ENCODE measurements around the gene PTGDS.
"Not testable (repeated sequence)": the region's sequence is repeated elsewhere in the genome, so short reads cannot be mapped to it uniquely, and the experiment has no call there.

Gene PTGDS

GRCh38 chr9:136992819-136993369 is 15.6 kb downstream of the PTGDS start:
- DNase-seq (ENCODE audit: low read depth) = no peak

DNA sequence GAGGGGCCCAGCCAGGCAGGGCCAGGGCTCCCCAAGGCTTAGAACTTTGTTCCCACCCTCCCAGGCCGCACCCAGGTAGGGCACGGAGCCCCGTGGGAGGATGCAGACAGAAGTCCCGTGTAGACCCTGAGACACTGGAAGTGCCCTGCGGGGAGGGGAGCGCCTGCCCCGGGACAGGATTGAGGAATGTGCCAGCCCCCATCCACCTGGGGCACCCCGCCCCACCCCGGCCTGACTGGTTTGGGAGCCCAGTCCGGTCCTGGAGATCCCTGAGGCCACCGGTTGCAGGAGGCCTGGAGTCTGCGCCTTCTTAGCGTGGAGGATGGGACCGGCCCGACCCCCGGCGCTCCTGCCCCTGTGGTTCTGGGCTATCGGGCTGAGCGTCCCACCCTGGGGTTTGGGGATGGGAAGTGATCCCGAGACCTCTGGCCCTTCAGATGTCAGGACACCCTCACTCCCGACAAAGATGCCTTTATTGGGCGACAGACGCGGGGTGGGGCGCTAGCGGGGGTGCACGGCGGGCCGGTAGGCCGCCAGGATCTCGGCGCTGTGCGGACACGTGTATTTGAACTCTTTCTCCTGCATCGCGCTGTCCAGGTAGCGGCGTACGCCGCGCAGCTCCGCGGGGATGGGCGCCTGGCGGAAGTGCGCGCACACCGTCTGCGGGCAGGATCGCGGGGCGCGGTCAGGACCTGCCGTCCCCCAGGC is 17.0 kb downstream of the PTGDS start:
- no peak for DNase-seq (ENCODE audit: low read depth)

DNA sequence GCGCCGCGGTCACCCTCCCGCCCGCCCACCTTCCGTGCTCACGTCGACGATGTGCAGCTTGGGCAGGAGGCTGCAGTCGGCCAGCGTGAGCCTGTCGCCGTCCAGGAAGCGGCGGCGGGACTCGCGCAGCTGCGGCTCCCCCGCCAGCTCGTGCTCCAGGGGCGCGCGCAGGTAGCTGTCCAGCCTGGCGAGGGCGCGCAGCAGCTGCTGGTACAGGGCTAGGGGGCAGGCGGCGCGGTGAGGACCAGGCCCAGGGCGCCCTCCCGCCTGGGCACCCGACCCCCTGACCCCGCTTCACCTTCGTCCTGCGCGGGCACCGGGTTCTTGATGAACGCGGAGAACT is 17.6 kb downstream of the PTGDS start:
- DNase-seq (ENCODE audit: low read depth) = no peak

DNA sequence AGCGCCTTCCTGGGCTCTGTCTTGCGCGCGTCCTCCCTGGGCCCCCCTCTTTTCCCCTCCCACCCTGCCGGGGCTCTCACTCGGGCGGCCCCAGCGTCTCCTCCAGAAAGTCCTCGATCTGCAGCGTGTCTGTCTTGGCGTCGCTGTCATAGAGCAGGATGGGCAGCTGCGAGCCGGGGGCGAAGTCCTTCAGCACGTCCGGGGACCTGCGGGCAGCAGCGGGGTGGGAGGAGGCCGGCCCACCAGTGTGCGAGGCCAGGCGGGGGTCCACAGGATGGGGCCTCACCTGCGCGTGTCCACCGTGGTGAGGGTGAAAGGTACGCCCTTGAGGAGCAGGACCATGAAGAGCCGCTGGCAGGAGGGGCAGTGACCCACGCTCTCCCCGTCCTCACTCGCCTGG is 18.1 kb downstream of the PTGDS start:
- DNase-seq (ENCODE audit: low read depth) = no peak

- DNase-seq (ENCODE audit: low read depth) = no peak
These were observed 18.5 kb downstream of the PTGDS start for GRCh38 chr9:136995772-136996311.

DNA sequence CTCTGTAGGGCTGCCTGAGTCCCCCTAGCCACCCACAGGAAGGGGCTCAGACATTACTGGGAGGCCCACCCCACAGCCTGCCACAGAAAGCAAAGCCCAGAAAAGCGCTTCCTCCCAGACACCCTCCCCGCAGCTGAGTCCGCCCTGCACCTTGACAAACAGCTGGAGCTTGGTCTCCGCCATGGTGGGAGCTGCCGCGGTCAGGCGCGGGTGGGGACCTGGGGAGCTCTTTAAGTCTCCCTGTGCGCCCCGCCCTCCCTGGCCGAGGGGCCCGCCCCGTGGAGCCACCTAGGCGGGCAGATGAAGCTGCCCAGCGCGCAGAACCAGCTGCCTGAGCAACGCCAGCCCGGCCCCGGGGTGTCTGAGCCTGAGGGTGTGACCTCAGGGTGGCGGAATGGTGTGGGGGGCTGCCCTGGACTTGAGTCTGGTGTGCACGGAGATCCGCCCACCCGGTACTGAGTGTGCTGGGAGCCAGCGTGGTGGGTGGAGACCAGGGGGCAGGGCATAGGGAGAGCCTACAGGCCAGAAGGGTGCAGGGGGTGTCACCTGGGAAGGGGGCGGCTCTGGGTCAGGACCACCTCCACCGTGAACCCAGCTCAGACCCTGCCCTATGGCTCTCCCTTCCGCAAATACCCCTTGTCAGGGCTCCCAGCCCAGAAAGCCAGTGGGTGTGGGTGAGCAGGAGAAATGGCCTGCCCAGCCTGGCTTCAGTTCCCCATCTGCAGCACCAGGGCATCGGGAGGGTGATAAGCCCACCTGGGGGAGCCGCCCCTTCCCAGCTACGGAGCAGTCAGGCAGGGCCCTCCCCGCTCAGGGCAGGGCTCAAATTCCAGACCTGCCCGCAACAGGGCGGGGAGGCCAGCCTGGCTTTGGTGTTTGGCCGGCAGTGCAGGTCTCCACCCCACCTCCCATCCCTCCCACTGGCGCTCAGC is 19.3 kb downstream of the PTGDS start, which contains the start of gene CLIC3:
CLIC3 (minus strand) TSS at position 208 of the 932 bp plus-strand sequence; CDS start at position 183, 25 bp downstream.
- DNase-seq (ENCODE audit: low read depth) = peak; percentile 49

DNA sequence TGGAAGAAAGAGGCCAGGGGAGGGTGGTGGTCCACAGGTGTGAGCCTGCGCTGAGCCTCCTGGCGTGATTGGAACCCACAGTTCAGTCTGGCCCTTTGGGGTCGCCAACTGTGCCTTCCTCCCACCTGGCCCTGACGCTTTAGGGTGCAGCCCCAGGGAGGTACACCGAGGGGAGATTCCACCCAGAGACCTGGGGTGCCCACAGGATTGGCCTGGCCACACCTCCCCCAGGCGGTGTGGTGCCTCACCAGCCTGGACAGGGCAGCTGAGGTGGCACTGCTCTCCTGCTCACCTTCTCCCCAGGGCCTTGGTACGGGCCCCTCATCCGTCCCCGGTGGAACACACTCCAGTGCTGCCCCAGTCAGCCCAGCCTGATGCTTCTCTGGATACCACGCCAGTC is 20.1 kb downstream of the PTGDS start:
- no peak for DNase-seq (ENCODE audit: low read depth)

- DNase-seq (ENCODE audit: low read depth) = no peak
These were observed 20.5 kb downstream of the PTGDS start for GRCh38 chr9:136997830-136998234.

DNA sequence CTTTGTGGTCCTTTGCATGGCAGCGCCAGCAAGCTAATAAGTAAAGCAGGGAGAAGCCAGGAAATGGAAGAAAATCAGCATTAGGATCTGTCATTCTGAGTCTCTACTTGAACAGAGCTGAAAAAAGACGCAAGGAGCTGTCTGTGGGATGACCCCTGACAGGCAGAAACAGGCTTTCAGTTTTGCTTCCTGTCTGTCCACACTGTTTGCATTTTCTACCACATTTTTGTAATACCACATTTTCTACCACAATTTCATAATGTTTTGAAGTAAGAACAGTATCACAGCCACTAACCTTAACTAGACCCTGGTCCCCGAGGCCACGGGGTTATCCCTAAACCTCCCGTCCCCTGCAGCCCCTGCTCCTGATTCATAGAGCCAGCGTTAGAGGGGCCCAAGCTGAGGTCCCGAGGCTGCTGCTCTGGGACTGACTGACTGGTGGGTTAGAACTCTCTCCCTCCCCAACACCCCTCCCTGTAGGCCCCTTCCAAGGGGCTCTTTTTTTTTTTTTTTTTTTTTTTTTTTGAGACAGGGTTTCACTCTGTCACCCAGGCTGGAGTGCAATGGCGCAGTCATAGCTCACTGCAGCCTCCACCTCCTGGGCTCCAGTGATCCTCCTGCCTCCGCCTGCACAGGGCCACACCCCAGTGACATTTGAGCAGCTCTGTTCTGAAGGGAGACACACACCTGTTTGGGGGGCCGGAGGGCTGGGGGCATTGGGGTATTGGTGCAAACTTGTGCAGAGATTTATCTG is 23.1 kb downstream of the PTGDS start:
- no peak for DNase-seq (ENCODE audit: low read depth)

- no peak for DNase-seq (ENCODE audit: low read depth)
These were observed 24.7 kb downstream of the PTGDS start for GRCh38 chr9:137001857-137002645.

DNA sequence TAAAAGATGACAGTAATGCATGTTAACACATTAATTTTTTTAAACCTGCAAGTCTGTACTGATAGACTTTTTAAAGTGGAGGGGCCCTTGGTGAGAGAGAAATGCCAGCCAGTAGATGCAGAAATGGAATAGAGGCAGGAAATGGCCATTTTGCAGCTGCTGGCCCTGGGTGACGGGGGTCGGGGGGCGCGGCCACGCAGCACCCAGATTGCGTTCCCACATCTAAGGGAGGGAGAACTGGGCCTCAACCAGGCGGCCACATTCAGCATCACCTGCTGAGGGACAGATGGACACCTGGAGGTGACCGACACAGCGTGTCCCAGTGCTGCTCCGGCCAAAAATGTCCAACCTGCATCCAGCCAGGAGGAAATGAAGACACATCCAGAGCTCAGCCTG is 25.3 kb downstream of the PTGDS start:
- no peak for DNase-seq (ENCODE audit: low read depth)

GRCh38 chr9:137004285-137004684 is 27.0 kb downstream of the PTGDS start:
- not testable (repeated sequence) for DNase-seq (ENCODE audit: low read depth)

DNA sequence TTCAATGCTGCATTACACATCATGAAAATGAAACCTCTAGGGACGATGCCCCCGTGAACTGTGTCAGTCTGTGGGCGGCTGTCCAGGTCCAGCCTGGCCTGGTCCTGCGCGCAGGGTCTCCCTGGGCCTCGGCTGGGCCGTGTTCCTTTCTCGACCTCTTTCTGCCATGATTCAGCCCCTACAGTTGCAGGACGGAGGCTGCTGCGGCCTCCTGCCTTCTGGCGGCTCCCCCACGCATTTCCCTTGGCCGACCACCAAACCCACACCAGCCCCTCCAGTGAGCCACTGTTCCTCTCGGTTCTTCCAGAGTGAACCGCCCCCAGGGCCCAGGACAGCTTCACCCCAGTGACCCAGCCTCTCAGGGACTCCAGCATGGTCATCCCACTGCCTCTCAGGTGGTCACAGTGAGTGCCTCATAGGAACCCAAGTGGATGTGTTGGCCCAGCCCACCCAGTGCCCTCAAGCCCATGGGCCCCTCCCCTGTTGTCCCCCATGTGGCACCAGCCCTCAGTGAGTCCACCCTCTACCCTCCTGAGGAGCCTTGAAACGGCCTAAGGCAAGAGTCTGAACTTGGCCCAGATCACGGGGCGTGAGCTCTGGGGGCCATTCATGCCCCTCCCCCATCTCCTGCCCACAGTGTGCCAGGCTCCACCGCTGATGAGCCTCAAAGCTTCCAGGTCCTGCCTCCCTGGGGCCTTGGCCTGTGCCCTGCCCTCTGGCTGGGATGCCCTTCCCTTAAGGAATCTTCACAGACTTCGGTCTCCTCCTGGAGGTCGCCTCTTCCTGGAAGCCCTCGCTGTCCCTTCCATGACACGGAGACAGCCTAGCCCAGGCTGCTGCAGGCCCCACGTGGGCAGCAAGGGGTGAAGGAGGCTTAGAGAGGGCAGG is 29.1 kb downstream of the PTGDS start:
- no peak for DNase-seq (ENCODE audit: low read depth)

DNA sequence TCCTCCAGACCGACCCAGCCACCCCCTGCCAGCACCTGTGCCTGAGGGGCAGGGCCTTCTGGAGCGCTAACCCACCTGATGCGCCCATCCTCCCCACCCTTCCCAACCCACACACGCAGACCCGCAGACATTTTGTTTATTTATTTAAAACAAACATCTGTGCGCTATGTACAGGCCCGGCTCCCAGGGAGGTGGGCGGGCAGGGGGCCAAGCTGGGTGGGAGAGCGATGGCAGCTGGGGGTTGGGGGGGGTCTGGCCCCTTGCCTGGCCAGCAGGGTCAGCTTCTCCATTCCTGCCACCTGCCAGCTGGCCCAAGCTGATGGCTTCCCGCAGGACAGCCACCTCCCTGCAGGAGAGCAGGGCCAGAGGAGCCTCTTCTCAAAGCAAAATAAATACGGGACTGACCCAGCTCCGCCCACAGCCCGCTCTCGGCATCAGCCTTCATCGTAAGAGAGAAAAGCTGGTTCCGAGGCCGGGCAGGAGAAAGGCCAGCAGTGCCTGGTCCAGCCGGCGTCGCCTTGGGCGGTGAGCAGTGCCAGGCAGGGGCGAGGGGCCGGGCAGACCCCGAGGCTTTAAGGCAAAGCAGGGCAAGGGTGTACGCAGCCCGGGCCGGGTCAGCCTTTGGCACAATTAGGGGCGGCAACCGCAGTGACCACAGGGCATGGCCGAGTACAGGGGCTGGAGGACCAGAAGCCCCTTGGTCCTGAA is 30.0 kb downstream of the PTGDS start:
- no peak for DNase-seq (ENCODE audit: low read depth)

GRCh38 chr9:137007816-137008270 is 30.5 kb downstream of the PTGDS start:
- no peak for DNase-seq (ENCODE audit: low read depth)

- DNase-seq (ENCODE audit: low read depth) = no peak
These were observed 31.0 kb downstream of the PTGDS start for GRCh38 chr9:137008312-137008711.

- DNase-seq (ENCODE audit: low read depth) = no peak
These were observed 31.9 kb downstream of the PTGDS start for GRCh38 chr9:137009217-137009616.

DNA sequence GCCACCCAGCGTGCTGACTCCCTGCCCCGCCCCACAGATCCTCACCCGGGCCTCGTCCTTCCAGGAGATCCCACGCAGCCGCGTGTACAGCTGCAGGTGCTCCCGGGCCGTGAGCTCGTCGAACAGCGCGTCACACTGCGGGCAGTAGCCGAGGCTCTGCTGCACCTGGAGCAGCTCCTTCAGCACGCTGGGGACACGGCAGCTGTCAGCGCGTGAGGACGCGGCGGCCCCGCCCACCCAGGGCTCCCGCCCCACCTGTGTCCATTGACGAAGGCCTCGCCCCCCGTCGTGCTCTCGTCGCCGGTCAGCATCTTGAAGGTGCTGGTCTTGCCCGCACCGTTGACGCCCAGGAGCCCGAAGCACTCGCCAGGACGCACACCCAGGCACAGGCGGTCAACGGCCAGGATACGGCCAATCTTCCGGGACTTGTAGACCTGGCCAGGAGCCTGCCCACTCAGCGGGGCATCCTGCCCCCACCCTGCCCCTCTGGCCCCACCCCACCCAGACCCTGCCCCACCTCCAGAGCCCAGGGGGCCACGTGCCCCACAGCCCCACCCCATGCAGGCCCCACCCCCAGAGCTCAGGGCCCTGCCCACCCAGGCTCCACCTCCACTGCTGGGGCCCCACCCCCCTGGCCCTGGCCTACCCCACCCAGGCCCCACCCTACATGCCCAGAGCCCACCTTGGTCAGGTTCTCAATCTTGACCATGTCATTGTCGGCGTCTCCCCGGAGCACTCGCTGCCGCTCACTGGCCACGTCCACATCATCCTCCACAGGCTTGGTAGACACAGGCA is 32.8 kb downstream of the PTGDS start:
- DNase-seq (ENCODE audit: low read depth) = no peak

DNA sequence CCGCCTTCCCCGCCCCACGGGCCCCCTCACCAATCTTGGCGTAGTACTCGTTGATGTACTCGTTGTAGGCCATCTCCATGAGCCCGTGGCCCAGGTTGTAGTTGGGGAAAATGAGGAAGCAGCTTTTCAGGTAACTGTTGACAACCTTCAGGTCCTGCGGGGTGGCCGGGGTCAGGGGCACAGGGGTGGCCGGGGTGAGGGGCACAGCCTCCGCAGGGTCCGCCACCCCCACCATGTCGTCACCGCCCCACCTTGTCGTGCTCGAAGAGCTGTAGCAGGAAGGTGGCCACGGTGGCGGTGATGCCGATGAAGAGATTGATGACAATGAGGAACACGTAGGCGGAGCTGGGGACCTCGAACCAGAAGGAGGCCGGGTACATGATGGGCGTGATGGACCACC is 33.9 kb downstream of the PTGDS start:
- no peak for DNase-seq (ENCODE audit: low read depth)
